Natural killer cell (primary cell): ENCODE data around the gene PRKAR1B. TPM values are rescaled to one million over a fixed set of nuclear protein-coding genes. Genes with fewer than 3 reads are reported as not detected.
A peak's percentile ranks its signal among the peaks of the same experiment; 100 is the strongest.

ENCODE experiments used
- ATAC-seq, 3 donors: fragments of 150-1000 bp in 2 of 3; fragments of 200-7000 bp in 1 of 3; cut with Tn5 transposase; 1 replicate in 1 of 3; 2 replicates in 2 of 3; pipeline ENCODE4 v1.10.0; 2021; ENCODE audit warnings: mild to moderate bottlenecking in 2 of 3, moderate library complexity in 2 of 3
- DNase-seq, 2 donors: peaks; one replicate each; pipeline versions ENCODE4 v3.0.0 to v3.0.0-alpha.2; 2013 to 2021; ENCODE audit warnings: mixed read lengths in 1 of 2
- H3K27ac ChIP-seq: one replicate; pipeline ENCODE4 v1.5.1; 2013; ENCODE audit warnings: mild to moderate bottlenecking, low read length
- H3K27me3 ChIP-seq: one replicate; pipeline ENCODE4 v1.6.1; 2013; ENCODE audit warnings: low read length; ENCODE audit not compliant: control insufficient read depth, insufficient read depth
- H3K36me3 ChIP-seq: one replicate; pipeline ENCODE4 v1.6.1; 2013; ENCODE audit warnings: low read length; ENCODE audit not compliant: control insufficient read depth, insufficient read depth
- H3K4me1 ChIP-seq: one replicate; pipeline ENCODE4 v1.6.1; 2013; ENCODE audit warnings: low read length; ENCODE audit not compliant: control insufficient read depth, insufficient read depth
- H3K4me3 ChIP-seq: one replicate; pipeline ENCODE4 v1.5.1; 2013; ENCODE audit warnings: low read length
- H3K9me3 ChIP-seq: one replicate; pipeline ENCODE4 v1.6.1; 2013; ENCODE audit warnings: low read length; ENCODE audit not compliant: control insufficient read depth, insufficient read depth
- H3K27ac Mint-ChIP-seq, 2 donors: one replicate each; pipeline ENCODE4 v1.8.0; 2022; ENCODE audit warnings: mild to moderate bottlenecking in 2 of 2, mixed read lengths in 2 of 2, moderate library complexity in 1 of 2
- H3K27me3 Mint-ChIP-seq, 2 donors: one replicate each; pipeline ENCODE4 v1.8.0; 2022; ENCODE audit warnings: low read depth in 2 of 2, mixed read lengths in 2 of 2
- H3K36me3 Mint-ChIP-seq: one replicate; pipeline ENCODE4 v1.8.0; 2022; ENCODE audit warnings: mixed read lengths
- H3K4me1 Mint-ChIP-seq, 2 donors: one replicate each; pipeline ENCODE4 v1.8.0; 2022; ENCODE audit warnings: mixed read lengths in 2 of 2
- H3K4me3 Mint-ChIP-seq: one replicate; pipeline ENCODE4 v1.8.0; 2022; ENCODE audit warnings: mild to moderate bottlenecking, moderate library complexity, mixed read lengths
- H3K9me3 Mint-ChIP-seq, 2 donors: one replicate each; pipeline ENCODE4 v1.8.0; 2022; ENCODE audit warnings: mixed read lengths in 2 of 2
- WGBS: methylation state at CpG from one replicate; pipeline ENCODE4 v1.1.7; 2013; ENCODE audit warnings: missing lambda C conversion rate; ENCODE audit not compliant: insufficient coverage; 5-methylcytosine and 5-hydroxymethylcytosine counted together
- intact Hi-C: fragments of 100-400 bp; cut with micrococcal nuclease; formaldehyde crosslinking; loops from one replicate; pipeline ENCODE4 v1.14.2; 2022
- total RNA-seq, 4 donors: library from RNA; stranded (reverse); fragments of 120-200 nt in 1 of 4; gene quantifications; one replicate each; pipeline versions ENCODE4 v1.2.3 to v1.2.4, GENCODE V29; 2013 to 2022
- TF ChIP-seq, protein P1 (sequence below): fragments of 200-600 bp; IDR thresholded peaks from one replicate; pipeline ENCODE4 v1.8.0; 2022; ENCODE audit warnings: antibody characterized with exemption

The PRKAR1B gene
- total RNA-seq, 3 donors from 2014 or later (not counting 1 experiment from before 2014, with no cell fraction given): 2.4 to 3.8 (median 3.0) TPM

DNA sequence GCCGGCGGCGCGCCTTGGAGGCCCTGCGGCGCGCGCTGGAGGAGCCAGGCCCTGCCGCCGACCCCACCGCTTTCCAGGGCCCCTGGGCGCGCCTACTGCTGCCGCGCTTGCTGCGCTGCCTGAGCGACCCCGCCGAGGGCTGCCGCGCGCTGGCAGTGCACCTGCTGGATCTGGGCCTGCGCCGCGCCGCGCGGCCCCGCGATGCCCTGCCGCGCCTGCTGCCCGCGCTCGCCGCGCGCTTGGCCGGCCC is 302 bp downstream of the PRKAR1B start:
- DNase-seq: no peak
- peak; percentile 36 to 45 (median 36) for ATAC-seq
- no peaks in the 10 kb centered on the region for H3K27me3 Mint-ChIP-seq
- H3K4me1 Mint-ChIP-seq: peaks cover 6 to 23% of the 10 kb centered on the region in 2 donors
- Histone ChIP-seq H3K4me3 (no peak overlapping the region), H3K4me1 (peaks cover 18% of the 10 kb centered on the region), H3K27me3 (no peaks in the 10 kb centered on the region), H3K9me3 (no peaks in the 10 kb centered on the region), H3K36me3 (no peaks in the 10 kb centered on the region), H3K27ac (no peak overlapping the region)
- no peaks in the 10 kb centered on the region for H3K9me3 Mint-ChIP-seq
- H3K36me3 Mint-ChIP-seq: no peaks in the 10 kb centered on the region
- TF ChIP-seq, protein P1, sequence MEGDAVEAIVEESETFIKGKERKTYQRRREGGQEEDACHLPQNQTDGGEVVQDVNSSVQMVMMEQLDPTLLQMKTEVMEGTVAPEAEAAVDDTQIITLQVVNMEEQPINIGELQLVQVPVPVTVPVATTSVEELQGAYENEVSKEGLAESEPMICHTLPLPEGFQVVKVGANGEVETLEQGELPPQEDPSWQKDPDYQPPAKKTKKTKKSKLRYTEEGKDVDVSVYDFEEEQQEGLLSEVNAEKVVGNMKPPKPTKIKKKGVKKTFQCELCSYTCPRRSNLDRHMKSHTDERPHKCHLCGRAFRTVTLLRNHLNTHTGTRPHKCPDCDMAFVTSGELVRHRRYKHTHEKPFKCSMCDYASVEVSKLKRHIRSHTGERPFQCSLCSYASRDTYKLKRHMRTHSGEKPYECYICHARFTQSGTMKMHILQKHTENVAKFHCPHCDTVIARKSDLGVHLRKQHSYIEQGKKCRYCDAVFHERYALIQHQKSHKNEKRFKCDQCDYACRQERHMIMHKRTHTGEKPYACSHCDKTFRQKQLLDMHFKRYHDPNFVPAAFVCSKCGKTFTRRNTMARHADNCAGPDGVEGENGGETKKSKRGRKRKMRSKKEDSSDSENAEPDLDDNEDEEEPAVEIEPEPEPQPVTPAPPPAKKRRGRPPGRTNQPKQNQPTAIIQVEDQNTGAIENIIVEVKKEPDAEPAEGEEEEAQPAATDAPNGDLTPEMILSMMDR: no peak
- WGBS: 0% methylated on average over 39 of the region's 39 CpGs
- no peak overlapping the region for H3K4me3 Mint-ChIP-seq
- intact Hi-C loops: no loop called here
- H3K27ac Mint-ChIP-seq: no peak overlapping the region

GRCh38 chr7:726084-726853 is 812 bp downstream of the PRKAR1B start, which contains the start of gene DNAAF5:
DNAAF5 (plus strand) TSS chr7:726699; CDS start chr7:726721, 22 bp downstream.
- TF ChIP-seq, protein P1: no peak
- Mint-ChIP-seq H3K4me3 (peak within 1 kb of the TSS; percentile 84), H3K4me1 (peaks cover 6 to 23% of the 10 kb centered on the region in 2 donors), H3K36me3 (no peaks in the 10 kb centered on the region), H3K9me3 (no peaks in the 10 kb centered on the region), H3K27me3 (no peaks in the 10 kb centered on the region), H3K27ac (peak within 1 kb of the TSS in 1 of 2 donors; percentile 52)
- Histone ChIP-seq H3K36me3 (no peaks in the 10 kb centered on the region), H3K4me1 (peaks cover 18% of the 10 kb centered on the region), H3K9me3 (no peaks in the 10 kb centered on the region), H3K4me3 (peak within 1 kb of the TSS; percentile 61), H3K27me3 (no peaks in the 10 kb centered on the region), H3K27ac (peak within 1 kb of the TSS; percentile 58)
- ATAC-seq (peak; percentile 96 to 98 (median 96)), DNase-seq (peak; percentile 84 to 91)
- 8% methylated on average over 56 of the region's 56 CpGs for WGBS
- intact Hi-C loops: no loop called here

GRCh38 chr7:725223-726005 is 1.7 kb downstream of the PRKAR1B start:
- no peak overlapping the region for H3K27ac ChIP-seq
- H3K27ac Mint-ChIP-seq: peak overlapping the region in 1 of 2 donors; percentile 52
- no peaks in the 10 kb centered on the region for H3K9me3 Mint-ChIP-seq
- H3K36me3 ChIP-seq: no peaks in the 10 kb centered on the region
- H3K4me1 Mint-ChIP-seq: peaks cover 6 to 23% of the 10 kb centered on the region in 2 donors
- ATAC-seq: no peak
- no peaks in the 10 kb centered on the region for H3K9me3 ChIP-seq
- TF ChIP-seq, protein P1: no peak
- WGBS: 94% methylated on average over 8 of the region's 8 CpGs
- peak overlapping the region; percentile 36 for H3K4me3 Mint-ChIP-seq
- no peaks in the 10 kb centered on the region for H3K36me3 Mint-ChIP-seq
- H3K27me3 ChIP-seq: no peaks in the 10 kb centered on the region
- intact Hi-C loops: no loop called here
- H3K4me1 ChIP-seq: peaks cover 18% of the 10 kb centered on the region
- H3K4me3 ChIP-seq: no peak overlapping the region
- no peak for DNase-seq
- H3K27me3 Mint-ChIP-seq: no peaks in the 10 kb centered on the region
